HepG2 (cell line): ENCODE results near the gene CRKL. TPM values are rescaled to one million over a fixed set of nuclear protein-coding genes. Genes with fewer than 3 reads are reported as not detected.
A peak's percentile ranks its signal among the peaks of the same experiment; 100 is the strongest.

Source experiments
- DPF2 ChIP-seq: sonication (generic); formaldehyde crosslinking; IDR thresholded peaks from 2 replicates; pipeline ENCODE4 v1.4.0; 2020; ENCODE audit warnings: mild to moderate bottlenecking, low read depth, missing genetic modification reagents, borderline replicate concordance
- GABPA ChIP-seq, 2 experiments: IDR thresholded peaks; 2 replicates each; pipeline ENCODE4 v1.6.1; 2011 to 2016; ENCODE audit warnings: low read depth in 2 of 2, low read length in 1 of 2, missing biosample characterization in 1 of 2, missing genetic modification characterization in 1 of 2
- KMT2A ChIP-seq: sonication (generic); formaldehyde crosslinking; IDR thresholded peaks from 2 replicates; pipeline ENCODE4 v1.4.0; 2020; ENCODE audit warnings: missing genetic modification reagents
- MAFF ChIP-seq: IDR thresholded peaks from 2 replicates; pipeline ENCODE4 v1.6.1; 2011; ENCODE audit warnings: low read depth, low read length, improper control_type of control experiment
- MLLT10 ChIP-seq: sonication (generic); formaldehyde crosslinking; IDR thresholded peaks from 2 replicates; pipeline ENCODE4 v1.4.0; 2020; ENCODE audit warnings: missing genetic modification reagents
- PRPF4 ChIP-seq: fragments of 200-400 bp; formaldehyde crosslinking; IDR thresholded peaks from 2 replicates; pipeline ENCODE4 v1.6.1; 2016; ENCODE audit warnings: low read length, low read depth; ENCODE audit not compliant: poor library complexity, severe bottlenecking
- REL ChIP-seq: sonication (generic); formaldehyde crosslinking; conservative IDR thresholded peaks from 2 replicates; pipeline ENCODE4 v1.8.0; 2022; ENCODE audit warnings: mild to moderate bottlenecking, missing genetic modification reagents, moderate library complexity
- SALL1 ChIP-seq: sonication (generic); formaldehyde crosslinking; IDR thresholded peaks from 2 replicates; pipeline ENCODE4 v1.8.0; 2022; ENCODE audit warnings: mild to moderate bottlenecking, missing genetic modification reagents
- ZBTB21 ChIP-seq: sonication (generic); formaldehyde crosslinking; IDR thresholded peaks from 2 replicates; pipeline ENCODE4 v1.4.0; 2020; ENCODE audit warnings: missing genetic modification reagents
- ZBTB8A ChIP-seq: sonication (generic); formaldehyde crosslinking; IDR thresholded peaks from 2 replicates; pipeline ENCODE4 v1.4.0; 2020; ENCODE audit warnings: mild to moderate bottlenecking, low read depth, missing genetic modification reagents, borderline replicate concordance
- ZNF264 ChIP-seq: sonication (generic); formaldehyde crosslinking; IDR thresholded peaks from 2 replicates; pipeline ENCODE4 v1.4.0; 2020; ENCODE audit warnings: missing genetic modification reagents
- ZNF33B ChIP-seq: sonication (generic); formaldehyde crosslinking; IDR thresholded peaks from 2 replicates; pipeline ENCODE4 v1.5.1; 2020; ENCODE audit warnings: mild to moderate bottlenecking, missing genetic modification reagents
- ZNF350 ChIP-seq: sonication (generic); formaldehyde crosslinking; IDR thresholded peaks from 2 replicates; pipeline ENCODE4 v1.4.0; 2020; ENCODE audit warnings: mild to moderate bottlenecking, low read depth, missing genetic modification reagents, borderline replicate concordance
- ZNF878 ChIP-seq: sonication (generic); formaldehyde crosslinking; IDR thresholded peaks from 2 replicates; pipeline ENCODE4 v1.8.1; 2023; ENCODE audit warnings: mild to moderate bottlenecking, missing genetic modification reagents, moderate library complexity
- polyA plus RNA-seq, 8 experiments: library from polyadenylated mRNA; depleted of rRNA in 3 of 8; stranded (reverse) in 7 of 8; unstranded in 1 of 8; fragments of >200 nt; fragmentation: Illumina TruSeq in 4 of 8; extraction: Trizol in 4 of 8; gene quantifications; 2 replicates each; pipeline versions ENCODE4 v1.2.1 to v1.2.3, GENCODE V29; 2011 to 2016; ENCODE audit warnings: low read depth in 4 of 8, missing spikeins in 1 of 8, mixed read lengths in 1 of 8; ENCODE audit not compliant: insufficient read depth in 1 of 8
- total RNA-seq, 5 experiments: library from RNA; depleted of rRNA; stranded (reverse); fragments of >200 nt; fragmentation: Illumina TruSeq; extraction: Trizol; gene quantifications; 2 replicates each; pipeline ENCODE4 v1.2.3, GENCODE V29; 2016; ENCODE audit warnings: low read depth in 1 of 5
- TF ChIP-seq, protein P1 (sequence below), 2 experiments: sonication (generic) in 1 of 2; formaldehyde crosslinking in 1 of 2; IDR thresholded peaks; 2 replicates each; pipeline versions ENCODE4 v1.6.1 to v1.9.0; 2014 to 2022; ENCODE audit warnings: antibody characterized with exemption in 1 of 2, borderline replicate concordance in 1 of 2, inconsistent platforms in 1 of 2, low read depth in 1 of 2, missing genetic modification reagents in 1 of 2
- TF ChIP-seq, protein P2 (sequence below): sonication (generic); formaldehyde crosslinking; IDR thresholded peaks from 2 replicates; pipeline ENCODE4 v1.4.0; 2020; ENCODE audit warnings: mild to moderate bottlenecking, missing genetic modification reagents, borderline replicate concordance
- TF ChIP-seq, protein P3 (sequence below): sonication (generic); formaldehyde crosslinking; IDR thresholded peaks from 2 replicates; pipeline ENCODE4 v1.5.1; 2020; ENCODE audit warnings: mild to moderate bottlenecking, moderate library complexity, missing genetic modification reagents

The CRKL gene
- total and polyA plus RNA-seq, 2 of the 13 experiments (the other 11 are each of a cell fraction or from before 2014, with no cell fraction given): 37.4 to 60.6 TPM

GRCh38 chr22:20949698-20950183, 32.5 kb downstream of the CRKL start (continued):
- TF ChIP-seq, protein P1, sequence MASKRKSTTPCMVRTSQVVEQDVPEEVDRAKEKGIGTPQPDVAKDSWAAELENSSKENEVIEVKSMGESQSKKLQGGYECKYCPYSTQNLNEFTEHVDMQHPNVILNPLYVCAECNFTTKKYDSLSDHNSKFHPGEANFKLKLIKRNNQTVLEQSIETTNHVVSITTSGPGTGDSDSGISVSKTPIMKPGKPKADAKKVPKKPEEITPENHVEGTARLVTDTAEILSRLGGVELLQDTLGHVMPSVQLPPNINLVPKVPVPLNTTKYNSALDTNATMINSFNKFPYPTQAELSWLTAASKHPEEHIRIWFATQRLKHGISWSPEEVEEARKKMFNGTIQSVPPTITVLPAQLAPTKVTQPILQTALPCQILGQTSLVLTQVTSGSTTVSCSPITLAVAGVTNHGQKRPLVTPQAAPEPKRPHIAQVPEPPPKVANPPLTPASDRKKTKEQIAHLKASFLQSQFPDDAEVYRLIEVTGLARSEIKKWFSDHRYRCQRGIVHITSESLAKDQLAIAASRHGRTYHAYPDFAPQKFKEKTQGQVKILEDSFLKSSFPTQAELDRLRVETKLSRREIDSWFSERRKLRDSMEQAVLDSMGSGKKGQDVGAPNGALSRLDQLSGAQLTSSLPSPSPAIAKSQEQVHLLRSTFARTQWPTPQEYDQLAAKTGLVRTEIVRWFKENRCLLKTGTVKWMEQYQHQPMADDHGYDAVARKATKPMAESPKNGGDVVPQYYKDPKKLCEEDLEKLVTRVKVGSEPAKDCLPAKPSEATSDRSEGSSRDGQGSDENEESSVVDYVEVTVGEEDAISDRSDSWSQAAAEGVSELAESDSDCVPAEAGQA (IDR thresholded peaks at IDR 0.05; ENCODE audit: low read depth): no peak
- TF ChIP-seq, protein P1 (CRISPR knock-in tag; IDR thresholded peaks at IDR 0.05; ENCODE audit: borderline replicate concordance): no peak
- TF ChIP-seq ZNF264 (CRISPR knock-in tag) (no peak), ZBTB21 (CRISPR knock-in tag) (no peak), KMT2A (peak; percentile 69; the same call in 1 of the 2 replicates), SALL1 (peak; percentile 93), MAFF (no peak), ZNF350 (CRISPR knock-in tag) (no peak), ZBTB8A (no peak), DPF2 (CRISPR knock-in tag) (no peak; the same call in 1 of the 2 replicates), MLLT10 (CRISPR knock-in tag) (no peak), ZNF878 (0 out of 2 replicates have a peak, but pooled peaks have one; percentile 19), REL (CRISPR knock-in tag) (no peak), GABPA (IDR thresholded peaks at IDR 0.05; ENCODE audit: low read depth, low read length) (no peak), GABPA (CRISPR knock-in tag; IDR thresholded peaks at IDR 0.05; ENCODE audit: low read depth) (0 out of 2 replicates have a peak, but pooled peaks have one; percentile 42), PRPF4 (no peak), ZNF33B (CRISPR knock-in tag) (no peak)
- TF ChIP-seq, protein P2, sequence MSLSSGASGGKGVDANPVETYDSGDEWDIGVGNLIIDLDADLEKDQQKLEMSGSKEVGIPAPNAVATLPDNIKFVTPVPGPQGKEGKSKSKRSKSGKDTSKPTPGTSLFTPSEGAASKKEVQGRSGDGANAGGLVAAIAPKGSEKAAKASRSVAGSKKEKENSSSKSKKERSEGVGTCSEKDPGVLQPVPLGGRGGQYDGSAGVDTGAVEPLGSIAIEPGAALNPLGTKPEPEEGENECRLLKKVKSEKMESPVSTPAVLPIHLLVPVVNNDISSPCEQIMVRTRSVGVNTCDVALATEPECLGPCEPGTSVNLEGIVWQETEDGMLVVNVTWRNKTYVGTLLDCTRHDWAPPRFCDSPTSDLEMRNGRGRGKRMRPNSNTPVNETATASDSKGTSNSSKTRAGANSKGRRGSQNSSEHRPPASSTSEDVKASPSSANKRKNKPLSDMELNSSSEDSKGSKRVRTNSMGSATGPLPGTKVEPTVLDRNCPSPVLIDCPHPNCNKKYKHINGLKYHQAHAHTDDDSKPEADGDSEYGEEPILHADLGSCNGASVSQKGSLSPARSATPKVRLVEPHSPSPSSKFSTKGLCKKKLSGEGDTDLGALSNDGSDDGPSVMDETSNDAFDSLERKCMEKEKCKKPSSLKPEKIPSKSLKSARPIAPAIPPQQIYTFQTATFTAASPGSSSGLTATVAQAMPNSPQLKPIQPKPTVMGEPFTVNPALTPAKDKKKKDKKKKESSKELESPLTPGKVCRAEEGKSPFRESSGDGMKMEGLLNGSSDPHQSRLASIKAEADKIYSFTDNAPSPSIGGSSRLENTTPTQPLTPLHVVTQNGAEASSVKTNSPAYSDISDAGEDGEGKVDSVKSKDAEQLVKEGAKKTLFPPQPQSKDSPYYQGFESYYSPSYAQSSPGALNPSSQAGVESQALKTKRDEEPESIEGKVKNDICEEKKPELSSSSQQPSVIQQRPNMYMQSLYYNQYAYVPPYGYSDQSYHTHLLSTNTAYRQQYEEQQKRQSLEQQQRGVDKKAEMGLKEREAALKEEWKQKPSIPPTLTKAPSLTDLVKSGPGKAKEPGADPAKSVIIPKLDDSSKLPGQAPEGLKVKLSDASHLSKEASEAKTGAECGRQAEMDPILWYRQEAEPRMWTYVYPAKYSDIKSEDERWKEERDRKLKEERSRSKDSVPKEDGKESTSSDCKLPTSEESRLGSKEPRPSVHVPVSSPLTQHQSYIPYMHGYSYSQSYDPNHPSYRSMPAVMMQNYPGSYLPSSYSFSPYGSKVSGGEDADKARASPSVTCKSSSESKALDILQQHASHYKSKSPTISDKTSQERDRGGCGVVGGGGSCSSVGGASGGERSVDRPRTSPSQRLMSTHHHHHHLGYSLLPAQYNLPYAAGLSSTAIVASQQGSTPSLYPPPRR (CRISPR knock-in tag): peak; percentile 38; the same call in 1 of the 2 replicates
- TF ChIP-seq, protein P3, sequence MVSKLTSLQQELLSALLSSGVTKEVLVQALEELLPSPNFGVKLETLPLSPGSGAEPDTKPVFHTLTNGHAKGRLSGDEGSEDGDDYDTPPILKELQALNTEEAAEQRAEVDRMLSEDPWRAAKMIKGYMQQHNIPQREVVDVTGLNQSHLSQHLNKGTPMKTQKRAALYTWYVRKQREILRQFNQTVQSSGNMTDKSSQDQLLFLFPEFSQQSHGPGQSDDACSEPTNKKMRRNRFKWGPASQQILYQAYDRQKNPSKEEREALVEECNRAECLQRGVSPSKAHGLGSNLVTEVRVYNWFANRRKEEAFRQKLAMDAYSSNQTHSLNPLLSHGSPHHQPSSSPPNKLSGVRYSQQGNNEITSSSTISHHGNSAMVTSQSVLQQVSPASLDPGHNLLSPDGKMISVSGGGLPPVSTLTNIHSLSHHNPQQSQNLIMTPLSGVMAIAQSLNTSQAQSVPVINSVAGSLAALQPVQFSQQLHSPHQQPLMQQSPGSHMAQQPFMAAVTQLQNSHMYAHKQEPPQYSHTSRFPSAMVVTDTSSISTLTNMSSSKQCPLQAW: 0 out of 2 replicates have a peak, but pooled peaks have one; percentile 71
